MM.1S (cell line): ENCODE data around the gene SIK2.

ENCODE experiments used
- DNase-seq: peaks from one replicate; pipeline ENCODE4 v3.0.0-alpha.2; 2015
- H2AFZ ChIP-seq: fragments of 300-600 bp; sonication (generic); 2 replicates; pipeline ENCODE4 v1.6.0; 2016; ENCODE audit warnings: antibody characterized with exemption, low read length
- H3F3A ChIP-seq: fragments of 300-600 bp; sonication (generic); 2 replicates; pipeline ENCODE4 v1.6.1; 2016; ENCODE audit warnings: mild to moderate bottlenecking, antibody characterized with exemption, low read length, moderate library complexity, mixed read lengths; ENCODE audit not compliant: insufficient read depth
- H3K27ac ChIP-seq: fragments of 300-600 bp; sonication (generic); 2 replicates; pipeline ENCODE4 v1.5.1; 2016; ENCODE audit warnings: mild to moderate bottlenecking, low read length
- H3K27me3 ChIP-seq: fragments of 300-600 bp; sonication (generic); replicated peaks from 2 replicates; pipeline ENCODE4 v1.6.0; 2016; ENCODE audit warnings: low read length; ENCODE audit not compliant: insufficient read depth
- H3K36me3 ChIP-seq: fragments of 300-600 bp; sonication (generic); replicated peaks from 2 replicates; pipeline ENCODE4 v1.6.1; 2016; ENCODE audit warnings: mild to moderate bottlenecking, low read length, mixed read lengths; ENCODE audit not compliant: insufficient read depth
- H3K4me1 ChIP-seq: fragments of 300-600 bp; sonication (generic); 2 replicates; pipeline ENCODE4 v1.6.1; 2016; ENCODE audit warnings: low read length, mixed read lengths
- H3K4me2 ChIP-seq: fragments of 300-600 bp; sonication (generic); 2 replicates; pipeline ENCODE4 v1.6.0; 2016; ENCODE audit warnings: low read depth, low read length
- H3K4me3 ChIP-seq: fragments of 300-600 bp; sonication (generic); 2 replicates; pipeline ENCODE4 v1.5.1; 2016; ENCODE audit warnings: low read length, mixed read lengths
- H3K79me2 ChIP-seq: fragments of 300-600 bp; sonication (generic); 2 replicates; pipeline ENCODE4 v1.6.1; 2016; ENCODE audit warnings: mixed run types, low read length, mixed read lengths
- H3K9ac ChIP-seq: fragments of 300-600 bp; sonication (generic); 2 replicates; pipeline ENCODE4 v1.6.1; 2016; ENCODE audit warnings: low read length, mixed read lengths
- H3K9me2 ChIP-seq: fragments of 300-600 bp; sonication (generic); replicated peaks from 2 replicates; pipeline ENCODE4 v1.6.1; 2016; ENCODE audit warnings: mild to moderate bottlenecking, low read length, mixed read lengths; ENCODE audit not compliant: insufficient read depth
- H3K9me3 ChIP-seq: fragments of 300-600 bp; sonication (generic); replicated peaks from 2 replicates; pipeline ENCODE4 v1.6.1; 2016; ENCODE audit warnings: mild to moderate bottlenecking, low read length, mixed read lengths; ENCODE audit not compliant: insufficient read depth
- H4K20me1 ChIP-seq: fragments of 300-600 bp; sonication (generic); 2 replicates; pipeline ENCODE4 v1.6.1; 2016; ENCODE audit warnings: mild to moderate bottlenecking, low read length, moderate library complexity, mixed read lengths; ENCODE audit not compliant: insufficient read depth
- EZH2 ChIP-seq: fragments of 300-600 bp; sonication (generic); optimal IDR thresholded peaks from 2 replicates; pipeline ENCODE3; 2017; ENCODE audit warnings: low read depth, mild to moderate bottlenecking, antibody characterized with exemption, low read length, mixed read lengths
- EZH2phosphoT487 ChIP-seq: fragments of 300-600 bp; sonication (generic); IDR thresholded peaks from 2 replicates; pipeline ENCODE4 v1.6.1; 2018; ENCODE audit warnings: antibody characterized with exemption, low read length
- TF ChIP-seq, protein P1 (sequence below): fragments of 300-600 bp; sonication (generic); IDR thresholded peaks from 2 replicates; pipeline ENCODE4 v1.5.1; 2016; ENCODE audit warnings: antibody characterized with exemption, low read length, mixed read lengths

The SIK2 gene

GRCh38 chr11:111748035-111748804, 146.0 kb downstream of the SIK2 start:
- H2AFZ ChIP-seq = no peak overlapping the region
- no peaks in the 10 kb centered on the region for H3K9me2 ChIP-seq
- no peaks in the 10 kb centered on the region for H3K9me3 ChIP-seq
- no peaks in the 10 kb centered on the region for H3K27me3 ChIP-seq
- H3K4me1 ChIP-seq = no peaks in the 10 kb centered on the region
- H3F3A ChIP-seq = no peaks in the 10 kb centered on the region
- DNase-seq = no peak
- no peaks in the 10 kb centered on the region for H4K20me1 ChIP-seq
- no peak overlapping the region for H3K4me2 ChIP-seq
- TF ChIP-seq EZH2 (no peak), EZH2phosphoT487 (no peak)
- TF ChIP-seq, protein P1, sequence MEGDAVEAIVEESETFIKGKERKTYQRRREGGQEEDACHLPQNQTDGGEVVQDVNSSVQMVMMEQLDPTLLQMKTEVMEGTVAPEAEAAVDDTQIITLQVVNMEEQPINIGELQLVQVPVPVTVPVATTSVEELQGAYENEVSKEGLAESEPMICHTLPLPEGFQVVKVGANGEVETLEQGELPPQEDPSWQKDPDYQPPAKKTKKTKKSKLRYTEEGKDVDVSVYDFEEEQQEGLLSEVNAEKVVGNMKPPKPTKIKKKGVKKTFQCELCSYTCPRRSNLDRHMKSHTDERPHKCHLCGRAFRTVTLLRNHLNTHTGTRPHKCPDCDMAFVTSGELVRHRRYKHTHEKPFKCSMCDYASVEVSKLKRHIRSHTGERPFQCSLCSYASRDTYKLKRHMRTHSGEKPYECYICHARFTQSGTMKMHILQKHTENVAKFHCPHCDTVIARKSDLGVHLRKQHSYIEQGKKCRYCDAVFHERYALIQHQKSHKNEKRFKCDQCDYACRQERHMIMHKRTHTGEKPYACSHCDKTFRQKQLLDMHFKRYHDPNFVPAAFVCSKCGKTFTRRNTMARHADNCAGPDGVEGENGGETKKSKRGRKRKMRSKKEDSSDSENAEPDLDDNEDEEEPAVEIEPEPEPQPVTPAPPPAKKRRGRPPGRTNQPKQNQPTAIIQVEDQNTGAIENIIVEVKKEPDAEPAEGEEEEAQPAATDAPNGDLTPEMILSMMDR = no peak
- no peaks in the 10 kb centered on the region for H3K79me2 ChIP-seq
- H3K36me3 ChIP-seq = peaks cover 4% of the 10 kb centered on the region
- no peak overlapping the region for H3K4me3 ChIP-seq
- no peak overlapping the region for H3K27ac ChIP-seq
- H3K9ac ChIP-seq = no peak overlapping the region

GRCh38 chr11:111749646-111750045, 147.4 kb downstream of the SIK2 start:
- Histone ChIP-seq H2AFZ (no peak overlapping the region), H3K79me2 (no peaks in the 10 kb centered on the region), H3K27ac (no peak overlapping the region), H3K4me2 (no peak overlapping the region), H3K4me1 (no peaks in the 10 kb centered on the region), H3K9me3 (no peaks in the 10 kb centered on the region), H3K27me3 (no peaks in the 10 kb centered on the region), H3F3A (no peaks in the 10 kb centered on the region), H4K20me1 (no peaks in the 10 kb centered on the region), H3K9ac (no peak overlapping the region), H3K36me3 (peaks cover 4% of the 10 kb centered on the region), H3K9me2 (no peaks in the 10 kb centered on the region), H3K4me3 (no peak overlapping the region)
- TF ChIP-seq EZH2 (no peak), EZH2phosphoT487 (no peak)
- TF ChIP-seq, protein P1 = no peak
- no peak for DNase-seq

DNA sequence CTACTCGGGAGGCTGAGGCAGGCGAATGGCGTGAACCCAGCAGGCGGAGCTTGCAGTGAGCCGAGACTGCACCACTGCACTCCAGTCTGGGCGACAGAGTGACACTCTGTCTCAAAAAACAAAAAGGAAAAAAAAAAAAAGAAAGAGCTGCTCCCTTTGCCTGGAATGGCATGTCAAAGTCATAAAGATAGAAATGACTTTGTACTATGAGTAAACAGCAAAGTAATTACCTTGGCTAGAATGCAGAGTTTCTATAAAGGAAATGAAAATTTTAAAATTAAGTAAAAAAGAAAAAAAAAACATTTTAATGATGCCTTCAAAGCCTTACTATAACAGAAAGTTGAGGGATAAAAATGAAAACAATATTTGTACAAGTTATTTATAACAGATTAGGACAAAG, 153.8 kb downstream of the SIK2 start:
- TF ChIP-seq EZH2phosphoT487 (no peak), EZH2 (no peak)
- TF ChIP-seq, protein P1 = no peak
- Histone ChIP-seq H3K4me1 (no peaks in the 10 kb centered on the region), H3K27ac (no peak overlapping the region), H3K36me3 (peaks cover 12% of the 10 kb centered on the region), H4K20me1 (no peaks in the 10 kb centered on the region), H2AFZ (no peak overlapping the region), H3K9me2 (no peaks in the 10 kb centered on the region), H3K9me3 (no peaks in the 10 kb centered on the region), H3F3A (no peaks in the 10 kb centered on the region), H3K79me2 (no peaks in the 10 kb centered on the region), H3K4me2 (no peak overlapping the region), H3K27me3 (no peaks in the 10 kb centered on the region), H3K4me3 (no peak overlapping the region), H3K9ac (no peak overlapping the region)
- no peak for DNase-seq
